Measurements from ENCODE around the gene ADGRD1.
"Not testable (repeated sequence)": the region's sequence is repeated elsewhere in the genome, so short reads cannot be mapped to it uniquely, and the experiment has no call there.

ADGRD1 gene

DNA sequence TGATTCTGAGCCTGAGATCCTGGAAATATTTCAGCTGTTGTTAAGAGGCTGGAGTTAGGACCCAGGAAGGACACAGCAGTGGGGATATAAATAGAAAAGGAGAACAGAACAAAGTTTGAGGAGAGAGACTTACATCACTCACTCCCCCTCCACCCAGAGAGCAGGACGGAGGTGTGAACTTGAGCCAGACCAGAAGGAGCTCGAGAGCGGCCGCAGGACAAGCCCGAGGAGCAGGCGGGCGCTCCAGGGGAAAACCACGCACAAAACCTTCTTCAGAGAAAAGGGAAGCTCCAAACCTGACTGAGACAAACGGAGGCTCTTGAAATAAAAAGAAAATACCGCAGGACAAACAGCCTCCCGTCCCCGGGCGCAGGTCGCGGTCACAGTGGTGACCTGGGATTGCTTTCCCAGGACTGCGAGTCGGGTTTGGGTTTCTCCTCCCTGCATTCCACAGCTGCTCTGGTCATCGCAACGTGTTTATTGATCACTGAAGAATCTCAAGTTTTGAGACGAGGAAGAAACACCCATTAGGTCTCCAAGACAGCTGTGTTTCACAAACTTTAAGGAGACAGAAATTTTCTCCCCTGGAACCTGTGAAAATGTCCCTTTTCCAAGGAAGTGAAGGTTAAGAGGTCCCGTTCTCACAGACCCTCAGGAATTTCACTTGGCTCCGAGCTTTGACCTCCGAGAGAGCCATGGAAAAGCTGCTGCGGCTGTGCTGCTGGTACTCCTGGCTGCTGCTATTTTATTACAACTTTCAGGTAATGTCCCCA lies at the start of gene ADGRD1:
Gene ADGRD1 (plus strand): TSS at position 137 of the 773 bp plus-strand sequence. CDS start 559 bp downstream, at position 696.
- DNase-seq, result no peak

DNA sequence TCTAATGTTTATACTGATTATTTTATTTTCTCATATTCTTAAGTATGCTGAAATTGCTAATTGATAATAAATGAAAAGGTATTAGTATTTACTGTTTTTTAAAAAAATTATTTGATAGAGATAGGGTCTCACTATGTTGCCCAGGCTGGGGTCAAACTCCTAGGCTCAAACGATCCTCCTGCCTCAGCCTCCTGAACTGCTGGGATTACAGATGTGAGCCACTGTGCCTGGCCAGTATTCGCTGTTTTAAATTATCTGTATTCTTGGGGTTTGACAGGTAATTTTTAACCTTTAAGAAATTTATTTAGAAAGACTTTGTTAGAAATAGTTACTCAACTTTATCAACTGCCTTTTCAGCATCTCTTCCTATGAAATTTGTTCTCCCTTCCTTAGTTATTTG lies 49.6 kb upstream of the ADGRD1 start:
- DNase-seq, result no peak

DNA sequence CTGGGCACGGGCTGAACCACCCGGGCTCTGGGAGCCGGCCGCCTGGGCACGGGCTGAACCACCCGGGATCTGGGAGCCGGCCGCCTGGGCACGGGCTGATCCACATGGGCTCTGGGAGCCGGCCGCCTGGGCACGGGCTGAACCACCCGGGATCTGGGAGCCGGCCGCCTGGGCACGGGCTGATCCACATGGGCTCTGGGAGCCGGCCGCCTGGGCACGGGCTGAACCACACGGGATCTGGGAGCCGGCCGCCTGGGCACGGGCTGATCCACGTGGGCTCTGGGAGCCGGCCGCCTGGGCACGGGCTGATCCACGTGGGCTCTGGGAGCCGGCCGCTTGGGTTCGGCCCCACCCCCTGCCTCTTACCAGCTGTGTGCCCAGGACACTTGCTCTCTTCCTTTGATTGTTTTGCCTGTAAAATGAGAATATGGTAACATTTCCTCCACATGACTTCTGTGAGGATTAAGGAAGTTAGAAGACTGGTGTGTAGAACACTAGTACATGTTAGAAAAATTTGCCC lies 48.7 kb upstream of the ADGRD1 start:
- not testable (repeated sequence) for DNase-seq

DNA sequence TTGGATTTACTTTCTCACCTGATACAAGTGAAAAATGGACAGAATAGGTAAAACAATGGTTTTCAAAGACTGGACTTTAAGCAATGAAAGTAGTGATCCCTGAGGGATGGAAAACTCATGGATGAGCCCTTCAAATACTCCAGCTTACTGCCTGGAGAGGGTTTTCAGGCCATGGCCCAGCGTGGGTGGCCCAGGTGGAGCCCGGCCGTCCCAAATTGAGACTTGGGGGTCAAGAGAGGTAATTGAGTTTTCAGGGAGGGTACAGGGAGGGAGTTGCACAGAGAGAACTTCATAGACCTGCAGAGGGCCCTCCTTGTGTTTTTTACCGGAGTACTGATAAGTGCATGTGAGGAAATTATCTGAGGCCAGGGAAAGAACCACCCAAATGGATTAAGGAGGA lies 44.6 kb upstream of the ADGRD1 start:
- no peak for DNase-seq

- no peak for DNase-seq
Measured at GRCh38 chr12:130911193-130911592, 42.5 kb upstream of the ADGRD1 start.

GRCh38 chr12:130911933-130912332 lies 41.8 kb upstream of the ADGRD1 start:
- DNase-seq, result no peak

GRCh38 chr12:130916241-130916911 lies 37.3 kb upstream of the ADGRD1 start:
- no peak for DNase-seq

DNA sequence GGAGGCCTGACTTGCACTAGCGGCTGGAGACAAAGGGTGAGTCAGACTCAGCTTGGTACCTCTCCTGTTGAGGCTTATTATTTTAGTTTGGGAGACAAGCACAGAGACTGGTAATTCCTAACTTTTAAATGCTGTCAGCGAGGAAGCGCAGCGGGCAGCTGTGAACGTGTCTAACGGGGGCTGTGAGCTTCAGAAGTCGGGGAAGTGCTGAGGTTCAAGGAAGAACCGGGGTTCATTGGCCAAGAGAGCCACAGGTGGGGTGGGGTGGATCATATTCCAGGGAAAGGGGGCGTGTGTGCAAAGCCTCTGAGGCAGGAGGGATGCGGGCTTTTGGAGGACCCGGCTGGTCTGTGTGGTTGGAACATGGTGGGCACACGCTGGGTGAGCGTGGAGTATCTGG lies 36.1 kb upstream of the ADGRD1 start:
- no peak for DNase-seq

- no peak for DNase-seq
Measured at GRCh38 chr12:130919086-130919485, 34.6 kb upstream of the ADGRD1 start.

- no peak for DNase-seq
Measured at GRCh38 chr12:130920119-130920703, 33.5 kb upstream of the ADGRD1 start.

DNA sequence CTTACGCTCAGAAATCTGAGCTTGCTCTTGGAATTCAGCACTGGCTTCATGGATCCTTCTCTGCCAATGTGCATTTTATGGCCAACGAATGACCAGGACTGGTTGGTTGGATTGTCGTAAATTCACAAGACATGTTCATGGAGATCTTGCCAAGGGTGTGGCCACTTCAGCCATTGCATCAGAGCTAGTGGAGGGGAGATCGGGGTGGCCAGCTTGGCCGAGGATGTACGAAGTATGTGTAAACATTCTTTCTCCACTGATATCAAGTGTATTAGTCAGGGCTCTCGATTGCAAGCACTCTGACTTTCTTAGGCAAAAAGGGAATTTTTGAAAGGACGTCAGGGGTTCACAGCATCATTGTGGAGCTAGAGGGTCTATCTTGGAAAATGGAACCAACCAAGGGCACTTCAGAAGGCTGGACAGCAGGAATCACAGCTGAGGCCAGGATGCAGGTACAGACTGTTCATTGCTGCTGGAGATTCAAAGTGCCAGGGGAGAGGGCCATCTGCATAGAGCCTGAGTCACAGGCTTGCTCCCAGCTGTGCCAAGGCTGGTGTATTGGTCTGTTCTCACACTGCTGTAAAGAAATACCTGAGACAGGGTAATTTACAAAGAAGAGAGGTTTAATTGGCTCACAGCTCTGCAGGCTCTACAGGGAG lies 32.9 kb upstream of the ADGRD1 start:
- no peak for DNase-seq

DNA sequence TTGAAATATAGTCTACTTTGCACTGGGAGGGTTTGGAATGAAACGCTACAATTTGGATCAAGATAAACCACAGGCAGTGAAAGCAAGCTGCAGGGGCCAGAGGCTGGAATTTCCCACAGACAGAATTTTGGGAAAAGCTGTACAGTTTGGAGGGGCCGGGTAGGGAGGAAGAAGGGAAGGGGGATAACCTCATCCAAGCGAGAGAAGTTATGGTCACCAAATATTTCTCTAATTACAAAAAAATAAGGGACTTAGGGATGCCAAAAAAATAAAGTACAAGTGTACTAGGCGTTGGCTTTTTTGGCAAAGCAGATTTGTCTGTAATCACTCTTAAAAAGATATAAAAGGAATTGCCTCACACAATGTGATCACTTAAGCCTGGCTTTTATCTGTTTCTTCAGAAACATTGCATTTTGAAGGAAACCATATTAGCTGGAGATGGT lies 31.2 kb upstream of the ADGRD1 start:
- DNase-seq, result no peak

DNA sequence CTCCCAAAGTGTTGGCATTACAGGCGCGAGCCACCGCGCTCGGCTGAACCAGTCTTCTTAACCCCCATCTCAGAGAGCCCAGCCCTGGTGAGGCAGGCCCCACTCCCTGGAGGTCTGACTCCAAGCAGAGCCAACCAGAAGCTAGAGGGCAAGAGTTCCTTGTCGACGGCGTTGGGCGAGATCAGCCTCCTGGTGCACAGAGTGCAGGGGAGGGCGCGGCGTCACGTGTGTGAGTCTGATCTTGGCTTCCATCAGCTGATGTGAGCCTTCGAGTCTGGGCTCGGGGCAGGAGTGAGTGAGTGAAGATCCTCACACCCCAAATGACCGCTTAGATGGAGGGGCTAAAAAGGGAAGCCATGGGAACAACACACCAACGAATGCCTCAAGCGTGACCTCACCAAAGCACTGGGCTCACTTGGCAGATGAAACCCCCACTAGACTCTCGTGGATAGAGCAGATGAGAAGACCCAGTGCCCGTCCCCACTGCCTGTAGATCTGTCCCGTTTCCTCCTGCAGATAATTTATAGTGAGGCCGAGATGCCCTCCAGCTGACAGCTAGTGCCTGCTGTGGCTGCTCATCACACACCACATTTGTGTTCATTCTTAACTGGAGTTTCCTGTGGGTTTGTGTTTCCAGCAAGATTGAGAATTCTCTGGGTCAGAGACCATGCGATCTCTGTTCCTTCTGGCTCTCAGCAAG lies 28.6 kb upstream of the ADGRD1 start:
- no peak for DNase-seq

DNA sequence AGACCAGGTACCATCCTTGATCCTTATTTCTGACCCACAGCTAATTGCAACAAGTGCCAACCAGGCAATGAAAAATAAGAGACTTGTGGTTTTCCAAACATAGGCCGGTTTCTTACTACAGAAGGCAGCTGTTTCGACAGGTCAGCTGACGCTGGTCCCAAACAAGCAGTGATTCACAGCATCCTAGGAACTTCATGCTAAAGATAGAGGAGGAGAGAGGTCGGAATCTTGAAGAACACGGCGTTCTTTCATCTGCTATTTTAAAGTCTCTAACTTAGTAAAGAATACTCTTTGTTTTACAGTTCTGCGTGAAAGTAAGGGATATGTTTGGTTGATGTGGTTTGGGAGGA lies 28.1 kb upstream of the ADGRD1 start:
- no peak for DNase-seq

- DNase-seq, result no peak
Measured at GRCh38 chr12:130929363-130929762, 24.3 kb upstream of the ADGRD1 start.

- DNase-seq, result no peak
Measured at GRCh38 chr12:130932061-130932930, 21.4 kb upstream of the ADGRD1 start.

DNA sequence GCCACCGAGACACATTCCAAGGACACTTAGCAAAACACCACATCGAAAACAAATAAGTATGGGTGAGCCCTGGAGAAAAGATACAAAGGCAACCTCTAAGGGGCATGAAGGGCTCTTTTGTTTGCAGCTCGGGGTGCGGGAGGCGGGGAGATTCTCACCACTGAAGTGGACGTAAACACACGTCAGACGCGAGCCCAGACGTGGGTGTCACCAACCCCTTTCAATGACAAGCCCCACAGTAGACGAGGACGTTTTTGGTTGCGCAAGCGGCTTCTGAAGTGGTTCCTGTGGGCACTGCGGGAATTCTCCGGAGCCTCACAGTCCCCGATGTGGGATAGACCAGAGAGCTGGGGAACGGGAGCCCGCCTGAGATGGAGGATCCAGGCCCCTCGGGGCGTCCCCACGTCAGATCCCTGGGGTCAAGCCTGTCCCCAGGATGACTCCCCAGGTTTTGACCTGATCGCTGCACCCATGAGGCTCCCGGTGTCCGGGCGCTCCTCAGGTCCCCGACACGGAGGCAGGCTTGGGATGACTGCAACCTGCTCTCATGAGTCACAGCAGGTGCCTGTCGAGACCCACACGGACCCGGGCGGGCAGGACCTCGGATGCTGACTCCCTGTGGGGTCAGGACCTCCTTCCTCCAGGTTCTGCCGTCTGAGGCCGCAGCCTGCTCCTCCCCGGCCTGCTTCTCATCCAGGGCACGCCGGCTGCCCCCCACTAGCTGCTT lies 20.3 kb upstream of the ADGRD1 start:
- no peak for DNase-seq

DNA sequence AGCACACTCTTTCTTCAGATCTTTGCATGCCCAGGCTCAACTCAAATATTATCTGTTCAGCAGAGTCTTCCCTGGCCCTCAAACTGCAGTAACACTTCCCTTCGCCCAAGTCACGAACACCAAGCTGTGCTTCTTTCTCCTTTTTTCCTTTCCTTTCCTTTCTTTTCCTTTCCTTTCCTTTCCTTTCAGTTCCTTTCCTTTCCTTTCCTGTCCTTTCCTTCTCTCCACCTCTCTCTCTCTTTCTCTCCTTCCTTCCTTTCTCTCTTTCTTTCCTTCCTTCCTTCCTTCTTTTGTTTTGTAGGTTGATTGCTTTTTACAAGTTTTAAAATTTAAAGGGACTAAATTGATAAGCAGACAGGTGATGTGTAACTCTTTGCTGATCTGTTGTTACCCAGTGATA lies 19.0 kb upstream of the ADGRD1 start:
- DNase-seq, result no peak

GRCh38 chr12:130936561-130936960 lies 17.1 kb upstream of the ADGRD1 start:
- DNase-seq, result no peak

GRCh38 chr12:130937063-130937462 lies 16.6 kb upstream of the ADGRD1 start:
- no peak for DNase-seq

DNA sequence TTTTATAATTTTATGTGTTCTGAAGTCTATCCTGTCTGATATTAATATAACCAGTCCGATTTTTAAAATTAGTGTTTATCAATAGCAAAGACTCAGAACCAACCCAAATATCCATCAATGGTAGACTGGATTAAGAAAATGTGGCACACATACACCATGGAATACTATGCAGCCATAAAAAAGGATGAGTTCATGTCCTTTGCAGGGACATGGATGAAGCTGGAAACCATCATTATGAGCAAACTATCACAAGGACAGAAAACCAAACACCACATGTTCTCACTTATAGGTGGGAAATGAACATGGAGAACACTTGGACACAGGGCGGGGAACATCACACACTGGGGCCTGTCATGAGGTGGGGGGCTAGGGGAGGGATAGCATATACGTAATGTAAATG lies 16.2 kb upstream of the ADGRD1 start:
- DNase-seq, result not testable (repeated sequence)
